Mammary epithelial cell (primary cell): ENCODE results near the gene EFNB1.

Experiments used
- EZH2 ChIP-seq: IDR thresholded peaks from 2 replicates; pipeline ENCODE4 v1.6.1; 2012; ENCODE audit warnings: low read length, inconsistent platforms, borderline replicate concordance
- TF ChIP-seq, protein P1 (sequence below), 2 donors: IDR thresholded peaks in 1 of 2; conservative IDR thresholded peaks in 1 of 2; 2 replicates each; pipeline ENCODE4 v1.5.1; 2011 to 2012; ENCODE audit warnings: inconsistent platforms in 2 of 2, low read length in 2 of 2, mild to moderate bottlenecking in 2 of 2, control low read depth in 1 of 2, low read depth in 1 of 2; ENCODE audit not compliant: insufficient read depth in 1 of 2; ENCODE audit errors: extremely low read depth in 1 of 2

DNA sequence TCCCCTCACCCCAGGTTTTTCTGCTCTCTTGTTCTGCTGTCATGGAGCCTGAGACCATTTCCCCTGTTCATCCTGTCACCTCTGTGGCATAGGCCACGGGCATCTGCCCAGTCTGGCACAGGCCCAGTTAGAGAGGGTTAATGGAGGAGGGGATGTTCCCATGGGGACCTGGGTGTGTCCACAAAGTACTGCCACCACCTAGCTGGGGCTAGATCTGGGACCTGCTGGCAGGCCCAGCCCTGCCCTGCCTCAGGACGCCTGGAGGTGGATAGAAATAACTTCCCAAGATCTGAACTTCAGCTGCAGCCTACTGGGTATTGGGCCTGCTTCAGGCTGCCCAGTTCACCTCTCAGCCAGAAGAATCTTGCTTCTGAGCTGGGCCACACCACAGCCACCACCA, 13.5 kb downstream of the EFNB1 start:
- TF ChIP-seq, protein P1, sequence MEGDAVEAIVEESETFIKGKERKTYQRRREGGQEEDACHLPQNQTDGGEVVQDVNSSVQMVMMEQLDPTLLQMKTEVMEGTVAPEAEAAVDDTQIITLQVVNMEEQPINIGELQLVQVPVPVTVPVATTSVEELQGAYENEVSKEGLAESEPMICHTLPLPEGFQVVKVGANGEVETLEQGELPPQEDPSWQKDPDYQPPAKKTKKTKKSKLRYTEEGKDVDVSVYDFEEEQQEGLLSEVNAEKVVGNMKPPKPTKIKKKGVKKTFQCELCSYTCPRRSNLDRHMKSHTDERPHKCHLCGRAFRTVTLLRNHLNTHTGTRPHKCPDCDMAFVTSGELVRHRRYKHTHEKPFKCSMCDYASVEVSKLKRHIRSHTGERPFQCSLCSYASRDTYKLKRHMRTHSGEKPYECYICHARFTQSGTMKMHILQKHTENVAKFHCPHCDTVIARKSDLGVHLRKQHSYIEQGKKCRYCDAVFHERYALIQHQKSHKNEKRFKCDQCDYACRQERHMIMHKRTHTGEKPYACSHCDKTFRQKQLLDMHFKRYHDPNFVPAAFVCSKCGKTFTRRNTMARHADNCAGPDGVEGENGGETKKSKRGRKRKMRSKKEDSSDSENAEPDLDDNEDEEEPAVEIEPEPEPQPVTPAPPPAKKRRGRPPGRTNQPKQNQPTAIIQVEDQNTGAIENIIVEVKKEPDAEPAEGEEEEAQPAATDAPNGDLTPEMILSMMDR (conservative IDR thresholded peaks at IDR 0.05 in 1 of 2, IDR thresholded peaks at IDR 0.05 in 1 of 2; ENCODE audit: extremely low read depth in 1 of 2, insufficient read depth in 1 of 2, low read depth in 1 of 2, low read length in 2 of 2) = no peak
- no peak for TF ChIP-seq EZH2
